Measurements from ENCODE around the gene HMMR. TPM values are rescaled to one million over a fixed set of nuclear protein-coding genes. Genes with fewer than 3 reads are reported as not detected.
"Not testable (repeated sequence)": the region's sequence is repeated elsewhere in the genome, so short reads cannot be mapped to it uniquely, and the experiment has no call there.

Gene HMMR
- total and polyA plus RNA-seq, 9 of the 15 experiments (the other 6 are each of a cell fraction or from before 2014, with no cell fraction given): 74.9 to 133 (median 90.8) TPM

DNA sequence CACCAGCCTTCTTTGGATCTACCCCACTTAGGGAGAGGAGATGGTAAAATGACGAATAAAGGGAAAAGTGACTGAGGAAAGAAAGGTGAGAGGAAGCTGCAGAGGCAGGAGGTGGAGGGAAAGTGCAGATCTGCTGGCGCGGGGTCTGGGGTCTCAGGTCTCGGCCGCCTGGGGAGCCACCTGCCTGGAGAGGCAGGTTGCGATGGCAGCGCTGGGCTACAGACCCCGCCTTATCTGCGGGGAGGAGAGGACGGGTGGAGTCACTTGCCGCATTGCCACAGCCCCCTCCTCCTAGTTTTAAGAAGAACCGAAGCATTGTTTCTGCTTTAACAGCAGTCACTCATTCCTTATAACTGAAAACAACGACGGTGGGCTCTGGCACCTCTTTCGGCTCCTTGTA lies 44.8 kb upstream of the HMMR start:
- H3K27me3 ChIP-seq (ENCODE audit: control insufficient read depth in 2 of 2, insufficient read depth in 2 of 2, low read length in 2 of 2); H3K9me3 ChIP-seq (replicated peaks; ENCODE audit: control insufficient read depth, insufficient read depth, low read depth, low read length); H3K36me3 ChIP-seq (ENCODE audit: control insufficient read depth, insufficient read depth, low read length); DNase-seq (ENCODE audit: extremely low read depth in 1 of 4, low spot score in 3 of 4); H3K4me1 ChIP-seq (replicated peaks in 1 of 2; ENCODE audit: control insufficient read depth in 2 of 2, insufficient read depth in 2 of 2, low read length in 2 of 2); H4K20me1 ChIP-seq (replicated peaks; ENCODE audit: control insufficient read depth, insufficient read depth, low read length); intact Hi-C loops (cut with micrococcal nuclease); H3K9me1 ChIP-seq (ENCODE audit: control insufficient read depth, insufficient read depth, low read length); in situ Hi-C loops (cut with MboI); H3K27ac ChIP-seq (ENCODE audit: extremely low read depth, low read depth, low read length); H3K4me3 ChIP-seq; BruUV-seq (replicated peaks); H3K79me2 ChIP-seq (ENCODE audit: control insufficient read depth, insufficient read depth, low read length); CTCF ChIA-PET (ENCODE audit: low intra/inter-chr PET ratio): not testable (repeated sequence)
- peak; percentile 36; the same call in 1 of the 2 replicates for TF ChIP-seq ZBTB7A (IDR thresholded peaks at IDR 0.05; ENCODE audit: borderline replicate concordance, control insufficient read depth, low read depth, low read length)
- ATAC-seq (peak; percentile 87), FAIRE-seq (peak; percentile 65)
- 27% methylated on average over 15 of the region's 15 CpGs for WGBS (ENCODE audit: insufficient coverage, low coverage, missing lambda C conversion rate)
- Histone ChIP-seq H3K4me2 (ENCODE audit: insufficient read depth, low read length) (peak overlapping the region; percentile 14; the same call in 1 of the 2 replicates), H2AFZ (ENCODE audit: low read depth, low read length) (peak overlapping the region; percentile 66; the same call in 1 of the 2 replicates), H3K9ac (ENCODE audit: insufficient read depth in 1 of 2, low read depth in 2 of 2, low read length in 2 of 2) (peak overlapping the region in 1 of 2 experiments; percentile 76; a peak in 1 of 4 replicates)
- POLR2A ChIA-PET: interaction anchor here (1.5 kb wide), 1 partner anchor 9 kb away, joined by 4 read pairs; no protein-coding TSS in a partner anchor

- ATAC-seq: peak; percentile 82
- in situ Hi-C loops (cut with MboI) (no loop called here), intact Hi-C loops (cut with micrococcal nuclease) (no loop called here)
- Histone ChIP-seq H4K20me1 (replicated peaks; ENCODE audit: control insufficient read depth, insufficient read depth, low read length) (no peaks in the 10 kb centered on the region), H3K27ac (ENCODE audit: extremely low read depth, low read depth, low read length) (peak overlapping the region; percentile 9; the same call in 2 of the 3 replicates), H3K9ac (ENCODE audit: insufficient read depth in 1 of 2, low read depth in 2 of 2, low read length in 2 of 2) (no peak overlapping the region), H3K4me1 (replicated peaks in 1 of 2; ENCODE audit: control insufficient read depth in 2 of 2, insufficient read depth in 2 of 2, low read length in 2 of 2) (peaks cover 6 to 11% of the 10 kb centered on the region in 2 experiments; a peak in 4 of 5 replicates), H3K9me1 (ENCODE audit: control insufficient read depth, insufficient read depth, low read length) (no peaks in the 10 kb centered on the region), H3K27me3 (ENCODE audit: control insufficient read depth in 2 of 2, insufficient read depth in 2 of 2, low read length in 2 of 2) (no peaks in the 10 kb centered on the region), H3K4me3 (no peak overlapping the region), H3K79me2 (ENCODE audit: control insufficient read depth, insufficient read depth, low read length) (no peaks in the 10 kb centered on the region), H3K9me3 (replicated peaks; ENCODE audit: control insufficient read depth, insufficient read depth, low read depth, low read length) (no peaks in the 10 kb centered on the region; the same call in 1 of the 2 replicates), H3K4me2 (ENCODE audit: insufficient read depth, low read length) (peak overlapping the region; percentile 9; the same call in 1 of the 2 replicates), H2AFZ (ENCODE audit: low read depth, low read length) (peak overlapping the region; percentile 59; the same call in 1 of the 2 replicates), H3K36me3 (ENCODE audit: control insufficient read depth, insufficient read depth, low read length) (peaks cover 2% of the 10 kb centered on the region; the same call in 1 of the 3 replicates)
- FAIRE-seq: no peak
- peak in 1 of 4 experiments; percentile 30 for DNase-seq (ENCODE audit: extremely low read depth in 1 of 4, low spot score in 3 of 4)
- ChIA-PET POLR2A (interaction anchor here (0.5 to 1.9 kb wide), 4 partner anchors 9 to 191 kb away, joined by 4 to 8 read pairs (median 4); partner anchors contain the start of gene CCNG1), CTCF (ENCODE audit: low intra/inter-chr PET ratio) (no interaction called here)
- WGBS (ENCODE audit: insufficient coverage, low coverage, missing lambda C conversion rate): 18% methylated on average over 1 of the region's 1 CpG
- BruUV-seq (replicated peaks): no TSS peak
- TF ChIP-seq TCF3 (CRISPR knock-in tag; IDR thresholded peaks at IDR 0.05) (peak; percentile 64), ZNF609 (CRISPR knock-in tag; IDR thresholded peaks at IDR 0.05; ENCODE audit: borderline replicate concordance) (no peak), MED1 (CRISPR knock-in tag; IDR thresholded peaks at IDR 0.05; ENCODE audit: borderline replicate concordance) (no peak), HDAC2 (IDR thresholded peaks at IDR 0.05) (0 out of 2 replicates have a peak, but pooled peaks have one; percentile 13), ARID1B (IDR thresholded peaks at IDR 0.05) (peak; percentile 49), NR2C1 (IDR thresholded peaks at IDR 0.05) (no peak), NR2C1 (tag; IDR thresholded peaks at IDR 0.05) (no peak), TAL1 (IDR thresholded peaks at IDR 0.05) (peak; percentile 28; the same call in 1 of the 2 replicates), CBFA2T3 (IDR thresholded peaks at IDR 0.05) (peak; percentile 56), CBFA2T2 (conservative IDR thresholded peaks at IDR 0.05) (0 out of 2 replicates have a peak, but pooled peaks have one; percentile 5)
These were observed 35.6 kb upstream of the HMMR start for GRCh38 chr5:163424836-163425235.

Measured in K562 (cell line).